OCI-LY3 (cell line): Measurements from ENCODE around the gene TUBA4A.

Experiments used
- CTCF ChIP-seq: fragments of 200-600, 300-600 bp; sonication (generic); IDR thresholded peaks from 2 replicates; pipeline ENCODE4 v1.5.1; 2014; ENCODE audit warnings: antibody characterized with exemption, low read length, low read depth
- EZH2phosphoT487 ChIP-seq: fragments of 200-600 bp; shearing (Covaris generic); IDR thresholded peaks from 2 replicates; pipeline ENCODE4 v1.6.1; 2018; ENCODE audit warnings: antibody characterized with exemption, mixed run types, low read depth

GRCh38 chr2:219272356-219272755 is 18.6 kb upstream of the TUBA4A start:
- TF ChIP-seq CTCF (no peak), EZH2phosphoT487 (no peak)
